ENCODE data around the gene NEMF. TPM values are rescaled to one million over a fixed set of nuclear protein-coding genes. Genes with fewer than 3 reads are reported as not detected.

NEMF gene, protein sequence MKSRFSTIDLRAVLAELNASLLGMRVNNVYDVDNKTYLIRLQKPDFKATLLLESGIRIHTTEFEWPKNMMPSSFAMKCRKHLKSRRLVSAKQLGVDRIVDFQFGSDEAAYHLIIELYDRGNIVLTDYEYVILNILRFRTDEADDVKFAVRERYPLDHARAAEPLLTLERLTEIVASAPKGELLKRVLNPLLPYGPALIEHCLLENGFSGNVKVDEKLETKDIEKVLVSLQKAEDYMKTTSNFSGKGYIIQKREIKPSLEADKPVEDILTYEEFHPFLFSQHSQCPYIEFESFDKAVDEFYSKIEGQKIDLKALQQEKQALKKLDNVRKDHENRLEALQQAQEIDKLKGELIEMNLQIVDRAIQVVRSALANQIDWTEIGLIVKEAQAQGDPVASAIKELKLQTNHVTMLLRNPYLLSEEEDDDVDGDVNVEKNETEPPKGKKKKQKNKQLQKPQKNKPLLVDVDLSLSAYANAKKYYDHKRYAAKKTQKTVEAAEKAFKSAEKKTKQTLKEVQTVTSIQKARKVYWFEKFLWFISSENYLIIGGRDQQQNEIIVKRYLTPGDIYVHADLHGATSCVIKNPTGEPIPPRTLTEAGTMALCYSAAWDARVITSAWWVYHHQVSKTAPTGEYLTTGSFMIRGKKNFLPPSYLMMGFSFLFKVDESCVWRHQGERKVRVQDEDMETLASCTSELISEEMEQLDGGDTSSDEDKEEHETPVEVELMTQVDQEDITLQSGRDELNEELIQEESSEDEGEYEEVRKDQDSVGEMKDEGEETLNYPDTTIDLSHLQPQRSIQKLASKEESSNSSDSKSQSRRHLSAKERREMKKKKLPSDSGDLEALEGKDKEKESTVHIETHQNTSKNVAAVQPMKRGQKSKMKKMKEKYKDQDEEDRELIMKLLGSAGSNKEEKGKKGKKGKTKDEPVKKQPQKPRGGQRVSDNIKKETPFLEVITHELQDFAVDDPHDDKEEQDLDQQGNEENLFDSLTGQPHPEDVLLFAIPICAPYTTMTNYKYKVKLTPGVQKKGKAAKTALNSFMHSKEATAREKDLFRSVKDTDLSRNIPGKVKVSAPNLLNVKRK
- total RNA-seq = 99.1 and 110 TPM in 2 replicates

- H3K27ac Mint-ChIP-seq = peak within 1 kb of the TSS; percentile 98
- POLR2A ChIA-PET = interaction anchor here (0.5 to 4.1 kb wide), 57 partner anchors 8 to 680 kb away, joined by 3 to 105 read pairs (median 5); partner anchors contain the start of genes ARF6, DMAC2L, DNAAF2 and KLHDC2
- peaks cover 31% of the 10 kb centered on the region for H3K36me3 Mint-ChIP-seq (ENCODE audit: low read depth)
- CTCF ChIA-PET = interaction anchor here (0.6 to 3.9 kb wide), 37 partner anchors 9 to 459 kb away, joined by 3 to 77 read pairs (median 6); partner anchors contain the start of genes DMAC2L, DNAAF2, KLHDC2 and L2HGDH
- no peaks in the 10 kb centered on the region for H3K9me3 Mint-ChIP-seq
- peak; percentile 27 for TF ChIP-seq CTCF (IDR thresholded peaks at IDR 0.05)
- no peaks in the 10 kb centered on the region for H3K27me3 Mint-ChIP-seq
- ATAC-seq (ENCODE audit: low read depth) (peak; percentile 83), DNase-seq (peak; percentile 78)
- intact Hi-C loops (cut with micrococcal nuclease) = loop anchor here (1.0 to 10.0 kb wide), 14 partner anchors 10 to 902 kb away; partner anchors contain the start of genes DMAC2L, KLHDC2, L2HGDH and MAP4K5
- H3K4me1 Mint-ChIP-seq = peaks cover 47% of the 10 kb centered on the region
- peak within 1 kb of the TSS; percentile 99 for H3K4me3 Mint-ChIP-seq
These were observed at the start of gene NEMF for GRCh38 chr14:49852301-49853157. Gene NEMF, minus strand, starts transcription at chr14:49852788. Its CDS starts 35 bp downstream, at chr14:49852753.

- POLR2A ChIA-PET = no interaction called here
- DNase-seq (no peak), ATAC-seq (ENCODE audit: low read depth) (no peak)
- CTCF ChIA-PET = no interaction called here
- no peak overlapping the region for H3K27ac Mint-ChIP-seq
- H3K36me3 Mint-ChIP-seq (ENCODE audit: low read depth) = peaks cover 21% of the 10 kb centered on the region
- no peak for TF ChIP-seq CTCF (IDR thresholded peaks at IDR 0.05)
- intact Hi-C loops (cut with micrococcal nuclease) = no loop called here
- peaks cover 50% of the 10 kb centered on the region for H3K4me1 Mint-ChIP-seq
- no peak overlapping the region for H3K4me3 Mint-ChIP-seq
- H3K27me3 Mint-ChIP-seq = no peaks in the 10 kb centered on the region
- H3K9me3 Mint-ChIP-seq = no peaks in the 10 kb centered on the region
These were observed 48.4 kb upstream of the NEMF start for GRCh38 chr14:49900973-49901372.

DNA sequence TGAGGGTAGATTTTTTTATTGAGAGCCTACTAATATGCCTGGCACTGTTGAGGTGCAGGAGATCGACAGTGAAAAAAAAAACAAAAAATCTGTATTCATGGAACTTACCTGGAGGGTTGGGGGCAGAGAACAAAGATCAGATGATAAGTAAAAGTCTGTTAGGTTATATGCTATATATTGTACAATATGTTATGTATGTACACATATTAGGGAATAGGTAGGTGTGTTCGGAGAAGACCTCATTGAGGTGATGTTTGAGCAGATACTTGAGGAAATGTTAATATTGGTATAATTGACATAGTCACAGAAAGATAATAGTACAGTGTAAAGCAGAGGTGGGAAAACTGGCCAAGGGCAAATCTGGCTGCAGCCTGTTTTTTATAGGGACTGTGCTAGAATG lies 45.9 kb upstream of the NEMF start:
- ATAC-seq (ENCODE audit: low read depth) = no peak
- H3K36me3 Mint-ChIP-seq (ENCODE audit: low read depth) = peaks cover 45% of the 10 kb centered on the region

GRCh38 chr14:49897965-49898364 lies 45.4 kb upstream of the NEMF start:
- peaks cover 47% of the 10 kb centered on the region for H3K36me3 Mint-ChIP-seq (ENCODE audit: low read depth)
- H3K4me3 Mint-ChIP-seq = peak overlapping the region; percentile 15
- ChIA-PET POLR2A (interaction anchor here (0.6 to 1.3 kb wide), 7 partner anchors 10 to 206 kb away, joined by 3 to 7 read pairs (median 4); no protein-coding TSS in a partner anchor), CTCF (no interaction called here)
- DNase-seq (no peak), ATAC-seq (ENCODE audit: low read depth) (no peak)
- no peaks in the 10 kb centered on the region for H3K9me3 Mint-ChIP-seq
- intact Hi-C loops (cut with micrococcal nuclease) = no loop called here
- peaks cover 48% of the 10 kb centered on the region for H3K4me1 Mint-ChIP-seq
- H3K27me3 Mint-ChIP-seq = no peaks in the 10 kb centered on the region
- TF ChIP-seq CTCF (IDR thresholded peaks at IDR 0.05) = no peak
- H3K27ac Mint-ChIP-seq = peak overlapping the region; percentile 26

More for the DNA sequence above, 45.9 kb upstream of the NEMF start:
- Mint-ChIP-seq H3K4me3 (peak overlapping the region; percentile 40), H3K9me3 (no peaks in the 10 kb centered on the region), H3K27ac (peak overlapping the region; percentile 83), H3K27me3 (no peaks in the 10 kb centered on the region), H3K4me1 (peaks cover 48% of the 10 kb centered on the region)
- POLR2A ChIA-PET = interaction anchor here (0.6 to 1.3 kb wide), 8 partner anchors 9 to 207 kb away, joined by 3 to 10 read pairs (median 5); no protein-coding TSS in a partner anchor
- TF ChIP-seq CTCF (IDR thresholded peaks at IDR 0.05) = no peak
- intact Hi-C loops (cut with micrococcal nuclease) = no loop called here
- no peak for DNase-seq
- CTCF ChIA-PET = no interaction called here

All from activated B cell treated with CpG ODN at 0.5 μM for 24 hours (primary cell).